ENCODE results near the gene VTI1A. TPM values are rescaled to one million over a fixed set of nuclear protein-coding genes. Genes with fewer than 3 reads are reported as not detected.

Gene VTI1A
- total and polyA plus RNA-seq, 4 donors = 5.5 to 26.9 (median 13.1) TPM

DNA sequence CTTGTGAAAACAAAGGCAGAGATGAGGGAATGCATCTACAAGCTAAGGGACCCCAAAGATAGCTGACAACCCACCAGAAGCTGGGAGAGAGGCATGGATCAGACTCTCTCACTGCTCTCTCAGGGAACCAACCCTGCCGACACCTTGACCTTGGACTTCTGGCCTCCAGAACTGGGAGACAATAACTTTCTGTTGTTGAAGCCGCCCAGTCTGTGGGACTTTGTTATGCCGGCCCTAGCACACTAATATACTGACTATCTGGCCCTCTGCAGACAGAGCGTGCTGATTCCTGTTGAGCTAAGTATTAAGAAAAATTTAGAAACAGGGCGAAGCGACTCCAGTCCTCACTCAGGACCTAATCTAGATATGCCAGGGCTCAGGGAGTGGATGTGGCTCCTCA is 358.7 kb downstream of the VTI1A start:
- no peak for TF ChIP-seq ATF3 (IDR thresholded peaks at IDR 0.05)
- TF ChIP-seq, protein P1, sequence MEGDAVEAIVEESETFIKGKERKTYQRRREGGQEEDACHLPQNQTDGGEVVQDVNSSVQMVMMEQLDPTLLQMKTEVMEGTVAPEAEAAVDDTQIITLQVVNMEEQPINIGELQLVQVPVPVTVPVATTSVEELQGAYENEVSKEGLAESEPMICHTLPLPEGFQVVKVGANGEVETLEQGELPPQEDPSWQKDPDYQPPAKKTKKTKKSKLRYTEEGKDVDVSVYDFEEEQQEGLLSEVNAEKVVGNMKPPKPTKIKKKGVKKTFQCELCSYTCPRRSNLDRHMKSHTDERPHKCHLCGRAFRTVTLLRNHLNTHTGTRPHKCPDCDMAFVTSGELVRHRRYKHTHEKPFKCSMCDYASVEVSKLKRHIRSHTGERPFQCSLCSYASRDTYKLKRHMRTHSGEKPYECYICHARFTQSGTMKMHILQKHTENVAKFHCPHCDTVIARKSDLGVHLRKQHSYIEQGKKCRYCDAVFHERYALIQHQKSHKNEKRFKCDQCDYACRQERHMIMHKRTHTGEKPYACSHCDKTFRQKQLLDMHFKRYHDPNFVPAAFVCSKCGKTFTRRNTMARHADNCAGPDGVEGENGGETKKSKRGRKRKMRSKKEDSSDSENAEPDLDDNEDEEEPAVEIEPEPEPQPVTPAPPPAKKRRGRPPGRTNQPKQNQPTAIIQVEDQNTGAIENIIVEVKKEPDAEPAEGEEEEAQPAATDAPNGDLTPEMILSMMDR (IDR thresholded peaks at IDR 0.05; ENCODE audit: low read depth, low read length, missing input control) = no peak
- no peak for TF ChIP-seq YY1 (IDR thresholded peaks at IDR 0.05)
- TF ChIP-seq ZBTB33 (IDR thresholded peaks at IDR 0.05) = no peak
- TF ChIP-seq FOXA1 (IDR thresholded peaks at IDR 0.05) = no peak
- TF ChIP-seq SP1 (IDR thresholded peaks at IDR 0.05) = no peak
- TF ChIP-seq JUND (IDR thresholded peaks at IDR 0.05) = no peak
- TF ChIP-seq, protein P2, sequence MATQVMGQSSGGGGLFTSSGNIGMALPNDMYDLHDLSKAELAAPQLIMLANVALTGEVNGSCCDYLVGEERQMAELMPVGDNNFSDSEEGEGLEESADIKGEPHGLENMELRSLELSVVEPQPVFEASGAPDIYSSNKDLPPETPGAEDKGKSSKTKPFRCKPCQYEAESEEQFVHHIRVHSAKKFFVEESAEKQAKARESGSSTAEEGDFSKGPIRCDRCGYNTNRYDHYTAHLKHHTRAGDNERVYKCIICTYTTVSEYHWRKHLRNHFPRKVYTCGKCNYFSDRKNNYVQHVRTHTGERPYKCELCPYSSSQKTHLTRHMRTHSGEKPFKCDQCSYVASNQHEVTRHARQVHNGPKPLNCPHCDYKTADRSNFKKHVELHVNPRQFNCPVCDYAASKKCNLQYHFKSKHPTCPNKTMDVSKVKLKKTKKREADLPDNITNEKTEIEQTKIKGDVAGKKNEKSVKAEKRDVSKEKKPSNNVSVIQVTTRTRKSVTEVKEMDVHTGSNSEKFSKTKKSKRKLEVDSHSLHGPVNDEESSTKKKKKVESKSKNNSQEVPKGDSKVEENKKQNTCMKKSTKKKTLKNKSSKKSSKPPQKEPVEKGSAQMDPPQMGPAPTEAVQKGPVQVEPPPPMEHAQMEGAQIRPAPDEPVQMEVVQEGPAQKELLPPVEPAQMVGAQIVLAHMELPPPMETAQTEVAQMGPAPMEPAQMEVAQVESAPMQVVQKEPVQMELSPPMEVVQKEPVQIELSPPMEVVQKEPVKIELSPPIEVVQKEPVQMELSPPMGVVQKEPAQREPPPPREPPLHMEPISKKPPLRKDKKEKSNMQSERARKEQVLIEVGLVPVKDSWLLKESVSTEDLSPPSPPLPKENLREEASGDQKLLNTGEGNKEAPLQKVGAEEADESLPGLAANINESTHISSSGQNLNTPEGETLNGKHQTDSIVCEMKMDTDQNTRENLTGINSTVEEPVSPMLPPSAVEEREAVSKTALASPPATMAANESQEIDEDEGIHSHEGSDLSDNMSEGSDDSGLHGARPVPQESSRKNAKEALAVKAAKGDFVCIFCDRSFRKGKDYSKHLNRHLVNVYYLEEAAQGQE (IDR thresholded peaks at IDR 0.05) = no peak
- TF ChIP-seq FOXA2 (IDR thresholded peaks at IDR 0.05) = no peak
- no peak for TF ChIP-seq HNF4A (conservative IDR thresholded peaks at IDR 0.05)
- no peak for TF ChIP-seq RXRA (IDR thresholded peaks at IDR 0.05)
- TF ChIP-seq NR2F2 (IDR thresholded peaks at IDR 0.05) = no peak
- no peak for TF ChIP-seq GABPA (IDR thresholded peaks at IDR 0.05 in 1 of 2, conservative IDR thresholded peaks at IDR 0.05 in 1 of 2)
- TF ChIP-seq EGR1 (IDR thresholded peaks at IDR 0.05; ENCODE audit: low read depth in 2 of 2) = no peak
- no peak for TF ChIP-seq TAF1 (conservative IDR thresholded peaks at IDR 0.05)
- no peak for TF ChIP-seq HNF4G (IDR thresholded peaks at IDR 0.05)
- Histone ChIP-seq H3K27me3 (ENCODE audit: control insufficient read depth in 4 of 4, insufficient read depth in 4 of 4, low read length in 3 of 4) (no peaks in the 10 kb centered on the region), H3K9me3 (ENCODE audit: control insufficient read depth in 4 of 4, low read length in 3 of 4) (no peaks in the 10 kb centered on the region), H3K27ac (ENCODE audit: low read depth in 1 of 2, low read length in 2 of 2) (no peak overlapping the region), H3K4me3 (ENCODE audit: low read depth in 1 of 3, low read length in 3 of 3) (no peak overlapping the region), H3K9ac (ENCODE audit: low read depth in 1 of 2, low read length in 2 of 2) (no peak overlapping the region), H3K36me3 (ENCODE audit: control insufficient read depth in 4 of 4, insufficient read depth in 3 of 4, low read depth in 1 of 4, low read length in 3 of 4) (no peaks in the 10 kb centered on the region), H3K4me1 (ENCODE audit: control insufficient read depth in 4 of 4, insufficient read depth in 4 of 4, low read length in 3 of 4) (peaks cover 0 to 3% (median 1%) of the 10 kb centered on the region in 4 donors)
- WGBS = 88% methylated on average over 6 of the region's 6 CpGs
- DNase-seq (ENCODE audit: low spot score) = no peak

DNA sequence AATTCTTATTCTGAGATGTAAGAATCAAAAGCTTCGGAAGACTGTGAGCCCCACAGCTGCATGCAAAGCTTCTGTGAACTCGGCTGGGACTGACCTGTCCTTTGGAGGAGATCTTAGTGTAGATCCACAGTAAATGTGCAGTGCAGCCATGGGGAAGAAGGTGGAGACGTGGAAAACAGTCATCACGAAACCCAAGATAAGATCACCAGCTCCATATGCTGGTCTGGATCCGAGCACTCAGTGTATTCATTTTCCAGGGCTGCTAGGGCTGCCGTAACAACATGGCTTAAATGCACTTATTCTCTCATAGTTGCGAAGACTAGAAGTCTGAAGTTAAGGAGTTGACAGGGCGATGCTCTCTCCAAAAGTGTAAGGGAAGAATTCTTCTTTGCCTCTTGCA is 360.0 kb downstream of the VTI1A start:
- H3K36me3 ChIP-seq (ENCODE audit: control insufficient read depth in 4 of 4, insufficient read depth in 3 of 4, low read depth in 1 of 4, low read length in 3 of 4) = no peaks in the 10 kb centered on the region
- no peak overlapping the region for H3K27ac ChIP-seq (ENCODE audit: low read depth in 1 of 2, low read length in 2 of 2)
- H3K9ac ChIP-seq (ENCODE audit: low read depth in 1 of 2, low read length in 2 of 2) = no peak overlapping the region
- no peak for DNase-seq (ENCODE audit: low spot score)
- H3K27me3 ChIP-seq (ENCODE audit: control insufficient read depth in 4 of 4, insufficient read depth in 4 of 4, low read length in 3 of 4) = no peaks in the 10 kb centered on the region
- no peaks in the 10 kb centered on the region for H3K9me3 ChIP-seq (ENCODE audit: control insufficient read depth in 4 of 4, low read length in 3 of 4)
- H3K4me1 ChIP-seq (ENCODE audit: control insufficient read depth in 4 of 4, insufficient read depth in 4 of 4, low read length in 3 of 4) = peaks cover 0 to 3% (median 1%) of the 10 kb centered on the region in 4 donors
- WGBS = 98% methylated on average over 8 of the region's 8 CpGs
- no peak overlapping the region for H3K4me3 ChIP-seq (ENCODE audit: low read depth in 1 of 3, low read length in 3 of 3)
- TF ChIP-seq NR2F2 (IDR thresholded peaks at IDR 0.05) = no peak
- TF ChIP-seq JUND (IDR thresholded peaks at IDR 0.05) = no peak
- no peak for TF ChIP-seq EGR1 (IDR thresholded peaks at IDR 0.05; ENCODE audit: low read depth in 2 of 2)
- TF ChIP-seq RAD21 (IDR thresholded peaks at IDR 0.05) = no peak
- TF ChIP-seq TAF1 (conservative IDR thresholded peaks at IDR 0.05) = no peak
- TF ChIP-seq GABPA (IDR thresholded peaks at IDR 0.05 in 1 of 2, conservative IDR thresholded peaks at IDR 0.05 in 1 of 2) = no peak
- TF ChIP-seq FOXA1 (IDR thresholded peaks at IDR 0.05) = no peak
- TF ChIP-seq HNF4A (conservative IDR thresholded peaks at IDR 0.05) = no peak
- TF ChIP-seq YY1 (IDR thresholded peaks at IDR 0.05) = no peak
- no peak for TF ChIP-seq ATF3 (IDR thresholded peaks at IDR 0.05)
- no peak for TF ChIP-seq FOXA2 (IDR thresholded peaks at IDR 0.05)

Data from liver (tissue), 9 donors.